NCI-H345 (cell line): ENCODE measurements around the gene ENTHD1.
"Not testable (repeated sequence)": the region's sequence is repeated elsewhere in the genome, so short reads cannot be mapped to it uniquely, and the experiment has no call there.

Source experiments
- DNase-seq: peaks from one replicate; lab custom pipeline; 2025; lab: John Stamatoyannopoulos, UW

The ENTHD1 gene

GRCh38 chr22:39924286-39924685 is 30.7 kb upstream of the ENTHD1 start:
- DNase-seq = no peak

DNA sequence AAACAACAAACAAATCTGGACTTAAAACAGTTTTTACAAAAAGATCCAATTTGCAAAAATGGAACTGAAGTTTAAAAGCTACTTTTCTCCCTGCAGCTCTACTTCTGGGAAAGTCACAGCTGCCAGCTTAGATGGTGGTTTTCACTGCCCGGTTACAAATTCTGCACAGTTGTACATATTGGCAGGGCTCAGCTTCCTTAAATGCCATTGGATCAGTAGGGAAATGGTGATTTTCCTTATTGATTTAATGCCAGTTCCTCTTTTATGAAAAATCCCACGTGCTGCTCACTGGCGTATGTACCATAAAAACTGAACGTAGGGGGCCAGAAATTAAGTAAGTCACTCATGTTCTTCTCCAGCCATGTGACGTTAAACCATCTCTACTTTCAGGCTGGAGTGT is 30.1 kb upstream of the ENTHD1 start:
- DNase-seq = no peak

GRCh38 chr22:39920134-39920743 is 26.7 kb upstream of the ENTHD1 start:
- DNase-seq = no peak

GRCh38 chr22:39917776-39918495 is 24.4 kb upstream of the ENTHD1 start:
- DNase-seq = no peak

GRCh38 chr22:39917197-39917643 is 23.7 kb upstream of the ENTHD1 start:
- DNase-seq = no peak

- DNase-seq = no peak
These were observed 22.9 kb upstream of the ENTHD1 start for GRCh38 chr22:39916496-39916895.

DNA sequence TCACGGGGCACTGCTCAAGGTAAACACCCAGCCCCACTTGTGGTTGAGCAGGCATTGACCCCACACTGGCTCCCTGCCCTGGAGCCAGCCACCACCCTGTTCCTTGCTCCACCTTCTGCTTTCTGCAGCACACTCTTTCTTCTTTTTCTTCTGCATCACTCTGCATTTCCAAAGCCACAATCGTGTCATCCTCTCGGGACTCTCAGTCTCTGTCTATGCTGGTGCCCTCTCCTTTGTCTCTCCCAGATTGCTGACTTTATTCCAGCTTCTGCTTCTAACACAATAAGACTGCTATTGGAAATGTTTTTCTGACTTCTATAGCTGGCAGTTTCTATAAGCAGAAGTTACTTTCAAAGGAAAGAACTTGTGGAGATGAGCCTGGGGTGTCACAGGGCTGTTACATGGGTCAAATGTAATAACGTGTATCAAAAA is 21.8 kb upstream of the ENTHD1 start:
- no peak for DNase-seq

- no peak for DNase-seq
These were observed 21.0 kb upstream of the ENTHD1 start for GRCh38 chr22:39914584-39914983.

- no peak for DNase-seq
These were observed 20.3 kb upstream of the ENTHD1 start for GRCh38 chr22:39913886-39914285.

DNA sequence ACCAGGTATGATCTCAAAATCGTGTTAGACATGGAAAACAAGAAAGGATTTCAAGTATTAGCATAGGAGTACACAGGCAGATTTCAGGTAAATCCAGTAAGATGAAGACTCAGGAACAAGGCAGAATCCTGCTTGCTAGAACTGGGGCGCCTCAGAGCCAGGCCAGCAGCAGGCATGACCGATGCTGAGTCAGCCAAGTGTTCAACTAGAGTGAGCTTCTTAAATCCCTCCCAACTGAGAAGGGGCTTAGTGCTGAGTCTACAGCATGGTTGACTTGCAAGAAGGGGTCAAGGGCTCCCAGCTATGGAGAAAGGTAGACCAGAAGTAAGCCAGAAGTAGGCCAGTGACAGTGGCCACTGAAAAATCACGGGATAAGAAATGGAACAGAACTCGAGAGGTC is 19.8 kb upstream of the ENTHD1 start:
- no peak for DNase-seq

DNA sequence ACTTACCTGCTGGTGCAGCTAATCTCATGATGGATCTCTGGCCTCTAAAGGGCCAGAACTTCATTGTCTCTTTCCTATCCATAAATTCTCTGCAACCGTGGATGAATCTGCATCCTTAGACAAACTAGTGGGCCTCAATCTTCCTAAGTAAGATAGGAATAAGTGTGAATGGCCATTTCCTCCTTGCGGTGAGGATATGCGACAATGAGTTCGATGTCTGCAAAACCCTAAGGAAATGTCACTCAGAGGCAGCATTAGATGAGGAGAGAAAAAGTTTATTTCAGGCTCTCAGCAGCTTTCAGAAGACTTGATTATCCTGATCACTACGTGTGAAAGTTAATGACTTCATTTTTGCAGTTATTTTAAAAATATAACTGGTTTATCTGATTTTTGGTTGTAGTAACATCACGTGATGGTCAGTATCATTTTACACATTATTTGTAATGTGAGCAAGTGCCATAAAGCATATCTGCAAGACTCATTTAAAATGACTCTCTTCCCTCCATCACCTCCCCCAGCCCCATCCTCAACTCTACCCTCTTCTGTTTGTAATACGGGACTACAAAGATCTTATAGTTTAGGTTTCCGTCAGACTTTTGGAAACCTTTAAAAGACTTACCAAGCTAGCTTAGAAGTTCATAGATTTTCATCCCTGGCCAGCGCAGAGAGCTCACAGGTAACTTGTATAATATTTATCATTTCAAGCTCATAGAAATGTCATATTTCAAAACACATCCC is 17.5 kb upstream of the ENTHD1 start:
- DNase-seq = no peak

- no peak for DNase-seq
These were observed 15.2 kb upstream of the ENTHD1 start for GRCh38 chr22:39908737-39909136.

DNA sequence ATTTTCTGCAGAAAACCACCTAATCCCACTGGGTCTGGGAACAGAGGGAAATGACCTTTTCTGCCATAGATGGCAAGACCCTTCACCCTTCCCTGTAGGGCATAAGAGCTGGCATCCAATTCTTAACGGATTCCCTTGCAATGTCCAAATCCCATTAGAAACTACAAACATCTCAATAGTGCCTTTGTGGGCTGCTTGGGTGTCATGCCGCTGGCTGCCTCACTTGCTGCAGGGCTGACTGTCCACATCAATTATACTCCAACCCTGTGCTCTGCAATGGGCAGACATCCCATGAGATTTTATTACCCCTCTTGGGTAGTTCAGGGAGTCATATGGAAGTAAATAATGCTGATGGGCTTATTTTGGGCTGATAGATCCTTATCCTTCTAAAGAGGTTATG is 14.6 kb upstream of the ENTHD1 start:
- no peak for DNase-seq

DNA sequence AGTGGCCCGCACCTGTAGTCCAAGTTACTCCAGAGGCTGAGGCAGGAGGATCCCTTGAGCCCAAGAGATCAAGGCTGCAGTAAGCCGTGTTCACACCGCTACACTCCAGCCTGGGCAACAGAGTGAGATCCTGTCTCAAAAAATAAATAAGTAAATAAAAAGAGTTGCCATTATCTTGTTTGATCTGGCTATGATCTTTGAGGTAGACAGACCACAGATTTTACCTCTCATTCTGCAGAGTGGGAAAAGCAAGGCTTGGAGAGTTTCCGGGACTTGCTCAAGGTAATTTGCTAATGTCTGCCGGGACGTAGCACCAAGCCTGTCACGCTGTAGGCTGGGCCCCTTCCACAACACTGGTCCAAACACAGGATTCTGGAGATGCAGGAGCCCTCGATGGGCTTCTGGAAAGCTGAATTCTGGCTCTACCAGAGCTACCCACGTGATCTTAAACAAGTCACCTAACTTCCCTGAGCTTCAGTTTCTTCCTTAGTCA is 14.1 kb upstream of the ENTHD1 start:
- no peak for DNase-seq

- no peak for DNase-seq
These were observed 13.5 kb upstream of the ENTHD1 start for GRCh38 chr22:39907047-39907446.

DNA sequence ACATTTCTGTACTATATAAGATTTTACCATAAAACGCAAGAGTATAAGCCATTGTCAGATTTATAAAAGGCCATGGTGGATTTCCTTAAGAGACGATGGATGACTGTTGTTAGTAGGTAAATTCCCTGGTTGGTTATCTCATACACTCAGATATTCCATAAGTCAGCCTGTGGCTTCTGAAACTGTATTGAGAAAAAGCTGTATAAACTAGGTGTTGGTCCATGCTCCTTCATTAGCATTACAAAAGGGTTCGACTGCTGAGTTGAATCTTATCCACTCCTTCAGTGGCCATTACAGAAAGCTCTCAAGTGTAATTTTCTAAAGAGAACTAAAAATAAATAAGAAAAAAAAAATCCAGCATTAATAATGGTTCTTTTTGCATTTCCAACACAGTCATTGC is 12.6 kb upstream of the ENTHD1 start:
- DNase-seq = no peak

DNA sequence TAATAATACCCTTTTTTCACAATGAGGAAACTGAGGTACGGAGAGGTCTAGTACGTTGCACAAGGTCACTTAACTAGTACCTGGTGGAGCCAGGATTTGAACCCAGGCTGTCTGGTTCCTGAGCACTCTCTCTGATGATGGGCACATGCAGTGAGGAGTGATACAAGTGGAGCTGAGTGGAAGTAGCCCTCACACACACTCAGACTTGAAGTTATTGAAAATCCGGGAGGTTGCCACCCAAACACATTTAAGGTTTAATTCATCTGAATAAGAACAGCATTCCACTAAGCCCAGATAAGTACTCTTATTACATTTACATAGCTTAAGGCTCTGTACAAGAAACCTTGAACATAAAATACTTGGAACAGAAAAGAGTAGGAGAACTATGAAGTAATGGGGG is 12.1 kb upstream of the ENTHD1 start:
- no peak for DNase-seq

GRCh38 chr22:39904862-39905261 is 11.3 kb upstream of the ENTHD1 start:
- no peak for DNase-seq

DNA sequence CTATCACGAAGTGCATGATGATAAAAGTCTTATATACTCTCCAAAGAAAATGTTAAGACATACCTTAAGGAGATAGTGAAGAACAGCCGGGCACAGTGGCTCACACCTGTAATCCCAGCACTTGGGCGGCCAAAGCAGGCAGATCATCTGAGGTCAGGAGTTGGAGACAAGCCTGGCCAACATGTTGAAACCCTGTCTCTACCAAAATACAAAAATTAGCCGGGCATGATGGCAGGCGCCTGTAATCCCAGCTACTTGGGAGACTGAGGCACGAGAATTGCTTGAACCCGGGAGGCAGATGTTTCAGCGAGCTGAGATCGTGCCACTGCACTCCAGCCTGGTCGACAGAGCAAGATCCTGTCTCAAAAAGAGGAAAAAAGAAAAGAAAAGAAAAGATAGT is 10.5 kb upstream of the ENTHD1 start:
- not testable (repeated sequence) for DNase-seq

GRCh38 chr22:39901565-39902146 is 8.1 kb upstream of the ENTHD1 start:
- no peak for DNase-seq

DNA sequence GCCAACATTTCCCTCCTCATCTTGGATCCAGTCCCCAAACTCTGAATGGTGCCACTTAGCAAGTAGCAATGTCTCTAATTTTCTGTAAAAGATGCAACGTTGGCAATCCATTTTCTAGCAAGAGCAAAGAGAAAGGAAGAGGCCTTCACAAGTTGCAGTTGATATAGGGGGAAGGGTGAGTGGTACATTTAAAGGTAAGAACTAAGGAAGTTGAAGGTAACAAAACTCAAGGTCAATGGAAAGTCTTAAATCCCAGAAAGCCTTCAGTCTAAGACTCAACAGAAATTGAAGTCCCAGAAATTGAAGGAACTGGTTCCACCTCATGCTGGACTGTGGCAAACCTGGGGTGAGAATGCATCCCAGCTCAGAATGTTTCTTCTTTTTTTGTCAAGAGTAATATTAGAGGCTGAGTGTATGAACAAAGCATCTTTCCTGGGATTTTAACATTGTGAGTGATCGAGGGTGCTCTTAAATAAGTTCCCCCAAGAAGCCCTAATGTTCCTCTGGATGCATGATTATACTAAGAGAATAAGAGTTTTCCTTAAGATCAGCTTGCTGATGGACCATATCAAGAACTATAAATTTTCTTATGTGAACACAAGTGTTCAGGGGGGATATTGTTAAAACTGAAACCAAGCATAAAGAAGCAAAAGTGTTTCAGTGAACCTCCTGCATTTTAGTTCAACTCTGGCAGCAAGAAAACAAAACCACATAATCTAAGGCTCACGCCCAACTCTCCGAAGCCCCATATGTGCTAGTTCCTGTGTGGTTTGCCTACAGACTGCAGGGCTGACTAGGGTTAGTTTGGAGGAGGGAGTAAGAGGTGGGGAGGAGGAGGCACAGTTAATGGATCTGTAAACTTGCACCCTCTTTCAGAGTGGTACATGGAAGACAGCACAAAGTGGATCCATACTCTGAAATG is 7.0 kb upstream of the ENTHD1 start, which contains the start of gene GRAP2:
Gene GRAP2 (plus strand): TSS at position 779 of the 922 bp plus-strand sequence. CDS start 46,023 bp downstream, outside the sequence.
- DNase-seq = no peak
